CD4-positive, alpha-beta T cell treated with Interleukin-1 beta for 1 hour (primary cell): Measurements from ENCODE around the gene COL16A1.
A peak's percentile ranks its signal among the peaks of the same experiment; 100 is the strongest.

ENCODE experiments used
- DNase-seq, 2 donors: peaks; one replicate each; pipeline ENCODE4 v3.0.0-alpha.2; 2020 to 2022

The COL16A1 gene

DNA sequence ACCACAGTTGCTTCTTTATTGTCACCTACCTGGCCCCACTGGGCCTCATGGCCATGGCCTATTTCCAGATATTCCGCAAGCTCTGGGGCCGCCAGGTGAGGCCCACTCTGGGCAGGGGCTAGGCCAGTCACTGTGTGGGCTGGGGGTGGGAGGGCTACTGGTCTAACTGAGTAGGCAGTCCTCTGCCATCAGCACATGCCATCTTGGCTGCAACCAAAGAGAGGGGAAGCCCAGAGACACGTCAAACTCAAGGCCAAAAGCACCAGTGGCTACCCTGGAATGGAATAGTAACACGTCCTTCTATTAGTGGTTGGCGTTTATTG, 82.4 kb downstream of the COL16A1 start:
- DNase-seq: no peak

- no peak for DNase-seq
Measured at GRCh38 chr1:31620631-31621497, 83.0 kb downstream of the COL16A1 start.

- no peak for DNase-seq
Measured at GRCh38 chr1:31618916-31619846, 84.6 kb downstream of the COL16A1 start.

- peak; percentile 21 to 37 for DNase-seq
Measured at GRCh38 chr1:31617916-31618746, 85.7 kb downstream of the COL16A1 start.

GRCh38 chr1:31617218-31617915, 86.5 kb downstream of the COL16A1 start, which contains the start of gene HCRTR1:
Gene HCRTR1 (plus strand): TSS chr1:31617689. CDS start chr1:31619193, 1,504 bp downstream.
- no peak for DNase-seq

- DNase-seq: no peak
Measured at GRCh38 chr1:31615939-31616338, 87.9 kb downstream of the COL16A1 start.

DNA sequence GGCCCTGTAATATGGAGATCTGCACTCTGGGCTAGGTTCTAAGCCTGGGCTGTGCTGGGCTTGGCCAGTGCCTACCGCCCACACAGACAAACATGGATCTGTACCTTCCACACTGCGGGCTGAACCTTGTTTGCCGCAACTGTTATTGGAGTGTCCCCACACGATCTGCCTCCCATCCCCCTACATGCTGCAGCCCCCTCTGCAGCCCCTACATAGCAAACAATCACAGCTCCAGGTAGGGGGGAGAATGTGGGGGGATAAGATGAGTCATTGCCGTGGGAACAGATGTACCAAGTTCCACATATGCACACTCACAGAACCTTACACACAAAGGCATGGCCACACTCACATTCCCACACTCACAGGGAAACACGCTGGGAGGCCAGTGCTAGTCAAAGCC, 88.4 kb downstream of the COL16A1 start:
- no peak for DNase-seq

- DNase-seq: no peak
Measured at GRCh38 chr1:31614414-31615005, 89.3 kb downstream of the COL16A1 start.

DNA sequence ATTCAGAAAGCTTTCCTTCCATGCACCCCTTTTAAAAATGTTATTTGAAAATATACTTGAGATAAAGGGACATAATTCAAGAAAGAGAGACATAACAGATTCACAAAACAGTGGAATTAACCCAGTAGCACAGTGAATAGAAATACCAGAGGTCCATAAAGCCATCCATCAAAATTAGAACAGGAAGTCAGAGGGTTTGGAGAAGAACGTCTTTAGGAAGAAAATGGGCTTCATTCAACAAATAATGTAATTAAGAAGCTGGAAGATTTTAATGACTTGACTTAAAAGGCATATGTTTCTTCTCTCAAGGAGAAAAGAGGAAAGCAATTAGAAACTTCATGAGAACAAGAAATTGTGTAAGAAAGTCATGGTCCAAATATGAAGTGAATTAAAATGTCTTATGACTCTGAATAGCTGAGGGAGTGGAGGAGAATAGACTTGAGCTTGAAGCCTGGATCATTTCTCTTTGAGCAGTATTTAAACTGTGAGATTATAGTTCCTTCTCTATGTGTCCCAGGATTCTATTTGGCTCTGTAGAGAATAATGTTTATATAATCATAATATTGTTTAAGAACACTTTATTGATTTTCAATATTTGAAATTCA, 94.2 kb downstream of the COL16A1 start:
- no peak for DNase-seq

- no peak for DNase-seq
Measured at GRCh38 chr1:31607360-31607759, 96.5 kb downstream of the COL16A1 start.

DNA sequence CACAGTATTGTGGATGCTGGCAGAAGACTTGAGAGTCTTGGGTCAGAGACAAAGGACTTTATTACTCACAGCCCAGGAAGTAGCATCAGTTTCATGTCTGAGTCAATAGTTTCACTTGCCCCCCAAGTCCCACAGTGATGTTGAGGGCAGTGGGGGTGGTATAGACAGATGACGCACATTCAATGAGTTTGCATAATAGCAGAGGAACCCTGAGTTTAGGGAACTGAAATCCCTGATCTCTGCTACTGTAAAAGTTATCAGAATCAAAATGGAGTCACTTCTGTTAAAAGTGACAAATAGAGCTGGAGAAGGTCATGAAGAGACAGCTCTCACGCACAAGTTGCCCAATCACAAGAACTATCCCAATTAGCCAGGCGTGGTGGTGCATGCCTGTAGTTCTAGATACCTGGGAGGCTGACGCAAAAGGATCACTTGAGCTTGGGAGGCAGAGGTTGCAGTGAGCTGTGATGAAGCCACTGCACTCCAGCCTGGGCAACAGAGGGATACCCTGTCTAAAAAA, 97.8 kb downstream of the COL16A1 start:
- peak; percentile 8 to 67 for DNase-seq
